ENCODE measurements around the gene XRCC3.

XRCC3 gene

DNA sequence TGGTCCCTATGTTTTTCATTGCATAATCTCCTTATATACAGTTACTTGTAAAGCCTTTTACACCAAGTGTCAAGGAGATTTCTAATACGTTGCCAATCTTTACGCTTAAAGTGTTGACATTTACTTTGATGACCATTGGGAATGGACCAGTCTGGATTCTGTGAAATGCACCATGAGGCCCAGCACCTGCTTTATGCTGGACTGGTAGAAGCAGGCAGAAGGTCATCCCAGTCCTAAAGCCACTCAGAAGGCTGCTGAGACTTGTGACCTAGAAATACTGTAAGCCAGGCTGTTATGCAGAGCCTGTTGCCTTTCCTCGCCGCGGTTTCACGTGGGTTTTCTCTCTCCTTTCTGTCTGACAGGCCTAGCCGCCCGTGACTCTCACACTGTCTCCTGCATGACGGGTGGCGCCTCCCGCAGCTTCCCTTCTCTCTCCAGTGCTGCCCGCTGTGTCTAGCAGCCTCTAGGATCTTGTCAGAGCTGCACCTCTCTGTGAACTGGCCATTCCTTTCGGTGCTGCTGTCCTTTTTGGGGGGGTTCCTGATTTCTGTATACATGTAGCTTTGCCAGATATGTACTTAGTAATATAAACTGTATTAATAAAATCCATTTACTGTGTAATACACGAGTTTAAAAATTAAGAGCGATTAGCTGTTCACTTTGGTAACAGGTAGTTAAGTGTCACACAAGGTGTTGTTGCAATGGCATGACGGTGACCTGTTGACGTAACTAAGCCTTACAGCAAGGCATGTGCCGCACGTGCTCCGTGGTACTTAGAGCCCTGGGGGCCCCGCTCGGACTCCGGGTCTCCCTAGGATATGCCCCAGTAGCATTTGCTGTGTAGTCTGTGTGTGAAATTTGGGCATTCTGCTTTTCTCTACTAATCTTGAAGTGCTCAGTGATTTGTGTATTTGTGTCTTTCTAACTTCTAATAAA lies 29.7 kb downstream of the XRCC3 start:
- no peak overlapping the region for H3K4me2 ChIP-seq (ENCODE audit: low read length)
- H3K4me3 ChIP-seq (ENCODE audit: low read depth, low read length): no peak overlapping the region
- no peaks in the 10 kb centered on the region for H3K27me3 ChIP-seq (ENCODE audit: insufficient read depth, low read length)
- no peak overlapping the region for H2BK120ac ChIP-seq (ENCODE audit: insufficient read depth, low read length, poor library complexity)
- H2AK5ac ChIP-seq (ENCODE audit: low read length): no peak overlapping the region
- H3K79me2 ChIP-seq (ENCODE audit: control insufficient read depth, insufficient read depth, low read length, poor library complexity): no peaks in the 10 kb centered on the region
- DNase-seq: peak; percentile 31 to 69
- peak overlapping the region; percentile 11 for H3K18ac ChIP-seq (ENCODE audit: low read length)
- no CpG with 5 or more reads among the region's 23 CpGs for WGBS (ENCODE audit: extremely low coverage, insufficient coverage, insufficient read length)
- H2AFZ ChIP-seq (ENCODE audit: insufficient read depth, low read length, poor library complexity): no peak overlapping the region
- H3K23ac ChIP-seq (ENCODE audit: low read length): no peak overlapping the region
- no peaks in the 10 kb centered on the region for H3K79me1 ChIP-seq (ENCODE audit: low read length)
- no peak overlapping the region for H4K12ac ChIP-seq (ENCODE audit: low read depth, low read length)
- no peak overlapping the region for H3K9ac ChIP-seq (ENCODE audit: low read length)
- H2BK12ac ChIP-seq (ENCODE audit: low read length): no peak overlapping the region
- H3K4me1 ChIP-seq (ENCODE audit: control insufficient read depth in 1 of 2, insufficient read depth in 2 of 2, low read length in 2 of 2): peaks cover 4% of the 10 kb centered on the region in 2 experiments
- no peak overlapping the region for H4K91ac ChIP-seq (ENCODE audit: low read depth, low read length)
- H3K4ac ChIP-seq (ENCODE audit: low read depth, low read length): no peak overlapping the region
- H4K8ac ChIP-seq (ENCODE audit: low read depth, low read length): no peak overlapping the region
- no peaks in the 10 kb centered on the region for H3K9me3 ChIP-seq (ENCODE audit: insufficient read depth, low read depth, low read length)
- no peak overlapping the region for H2BK5ac ChIP-seq (ENCODE audit: low read depth, low read length, poor library complexity)
- H3K27ac ChIP-seq (ENCODE audit: low read depth, low read length): no peak overlapping the region
- H3K36me3 ChIP-seq (ENCODE audit: control insufficient read depth in 1 of 2, insufficient read depth in 2 of 2, low read length in 2 of 2): peaks cover 57 to 71% of the 10 kb centered on the region in 2 experiments
- no peak overlapping the region for H3K14ac ChIP-seq (ENCODE audit: low read length)

DNA sequence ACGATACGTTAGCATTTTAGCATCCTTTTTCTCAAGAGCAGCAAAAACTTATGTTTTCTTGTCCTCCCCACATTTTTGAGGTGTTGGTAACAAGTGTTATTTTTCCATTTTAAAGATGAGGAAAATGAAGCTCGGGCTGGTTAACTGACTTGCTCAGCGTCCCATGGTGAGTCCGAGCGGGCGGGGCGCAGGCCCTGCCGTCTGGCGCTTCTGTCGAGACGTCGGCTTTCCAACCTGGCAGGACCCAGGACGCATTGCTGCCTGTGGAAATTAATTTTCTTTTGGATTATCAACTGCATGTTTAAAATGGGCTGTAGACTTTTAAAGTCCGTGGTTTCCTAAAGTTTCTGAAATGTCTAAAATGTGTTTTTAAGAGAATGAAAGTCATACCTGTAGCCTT lies 30.4 kb downstream of the XRCC3 start:
- H2BK5ac ChIP-seq (ENCODE audit: low read depth, low read length, poor library complexity): no peak overlapping the region
- no peaks in the 10 kb centered on the region for H3K79me1 ChIP-seq (ENCODE audit: low read length)
- H4K12ac ChIP-seq (ENCODE audit: low read depth, low read length): no peak overlapping the region
- no peaks in the 10 kb centered on the region for H3K27me3 ChIP-seq (ENCODE audit: insufficient read depth, low read length)
- H4K91ac ChIP-seq (ENCODE audit: low read depth, low read length): no peak overlapping the region
- no peak overlapping the region for H3K18ac ChIP-seq (ENCODE audit: low read length)
- no peaks in the 10 kb centered on the region for H3K9me3 ChIP-seq (ENCODE audit: insufficient read depth, low read depth, low read length)
- no peak overlapping the region for H3K23ac ChIP-seq (ENCODE audit: low read length)
- H3K9ac ChIP-seq (ENCODE audit: low read length): no peak overlapping the region
- H2AFZ ChIP-seq (ENCODE audit: insufficient read depth, low read length, poor library complexity): no peak overlapping the region
- DNase-seq: no peak
- H2AK5ac ChIP-seq (ENCODE audit: low read length): no peak overlapping the region
- no peaks in the 10 kb centered on the region for H3K79me2 ChIP-seq (ENCODE audit: control insufficient read depth, insufficient read depth, low read length, poor library complexity)
- H3K4me1 ChIP-seq (ENCODE audit: control insufficient read depth in 1 of 2, insufficient read depth in 2 of 2, low read length in 2 of 2): peaks cover 4% of the 10 kb centered on the region in 2 experiments
- no peak overlapping the region for H2BK12ac ChIP-seq (ENCODE audit: low read length)
- H3K36me3 ChIP-seq (ENCODE audit: control insufficient read depth in 1 of 2, insufficient read depth in 2 of 2, low read length in 2 of 2): peaks cover 56 to 71% of the 10 kb centered on the region in 2 experiments
- H3K4me2 ChIP-seq (ENCODE audit: low read length): no peak overlapping the region
- H3K4ac ChIP-seq (ENCODE audit: low read depth, low read length): no peak overlapping the region
- no peak overlapping the region for H3K14ac ChIP-seq (ENCODE audit: low read length)
- no CpG with 5 or more reads among the region's 15 CpGs for WGBS (ENCODE audit: extremely low coverage, insufficient coverage, insufficient read length)
- H2BK120ac ChIP-seq (ENCODE audit: insufficient read depth, low read length, poor library complexity): no peak overlapping the region
- H3K27ac ChIP-seq (ENCODE audit: low read depth, low read length): no peak overlapping the region
- no peak overlapping the region for H3K4me3 ChIP-seq (ENCODE audit: low read depth, low read length)
- H4K8ac ChIP-seq (ENCODE audit: low read depth, low read length): no peak overlapping the region

DNA sequence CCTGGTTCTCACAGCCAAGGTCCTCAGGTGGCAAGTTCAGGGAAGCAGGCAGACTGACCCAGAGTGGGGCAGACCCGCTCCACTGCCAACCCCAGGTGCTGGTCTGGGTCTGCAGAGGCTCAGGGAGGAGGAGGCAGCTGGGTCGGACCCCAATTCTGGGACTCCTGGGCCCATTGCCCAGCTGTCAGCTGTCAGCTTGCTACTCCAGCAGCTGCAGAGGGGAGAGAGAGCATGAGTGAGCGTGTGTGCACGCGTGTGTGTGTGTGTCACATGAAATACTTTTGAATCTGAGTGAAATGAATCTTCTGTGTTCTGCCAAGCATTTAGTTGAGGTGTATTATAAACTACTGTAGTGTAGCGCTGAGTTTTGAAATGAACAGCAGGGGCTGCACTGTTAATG lies 30.8 kb downstream of the XRCC3 start:
- Histone ChIP-seq H3K14ac (ENCODE audit: low read length) (no peak overlapping the region), H3K36me3 (ENCODE audit: control insufficient read depth in 1 of 2, insufficient read depth in 2 of 2, low read length in 2 of 2) (peaks cover 54 to 72% of the 10 kb centered on the region in 2 experiments), H2BK12ac (ENCODE audit: low read length) (no peak overlapping the region), H2BK120ac (ENCODE audit: insufficient read depth, low read length, poor library complexity) (no peak overlapping the region), H3K9ac (ENCODE audit: low read length) (peak overlapping the region; percentile 37), H3K4me2 (ENCODE audit: low read length) (no peak overlapping the region), H3K18ac (ENCODE audit: low read length) (no peak overlapping the region), H3K23ac (ENCODE audit: low read length) (no peak overlapping the region), H2AFZ (ENCODE audit: insufficient read depth, low read length, poor library complexity) (no peak overlapping the region), H2AK5ac (ENCODE audit: low read length) (no peak overlapping the region), H2BK5ac (ENCODE audit: low read depth, low read length, poor library complexity) (peak overlapping the region; percentile 18), H3K27me3 (ENCODE audit: insufficient read depth, low read length) (no peaks in the 10 kb centered on the region), H3K27ac (ENCODE audit: low read depth, low read length) (no peak overlapping the region), H3K4ac (ENCODE audit: low read depth, low read length) (no peak overlapping the region), H3K79me1 (ENCODE audit: low read length) (no peaks in the 10 kb centered on the region), H4K91ac (ENCODE audit: low read depth, low read length) (no peak overlapping the region), H3K79me2 (ENCODE audit: control insufficient read depth, insufficient read depth, low read length, poor library complexity) (no peaks in the 10 kb centered on the region), H3K9me3 (ENCODE audit: insufficient read depth, low read depth, low read length) (no peaks in the 10 kb centered on the region), H3K4me3 (ENCODE audit: low read depth, low read length) (no peak overlapping the region), H3K4me1 (ENCODE audit: control insufficient read depth in 1 of 2, insufficient read depth in 2 of 2, low read length in 2 of 2) (peaks cover 4% of the 10 kb centered on the region in 2 experiments), H4K8ac (ENCODE audit: low read depth, low read length) (no peak overlapping the region), H4K12ac (ENCODE audit: low read depth, low read length) (no peak overlapping the region)
- no CpG with 5 or more reads among the region's 6 CpGs for WGBS (ENCODE audit: extremely low coverage, insufficient coverage, insufficient read length)
- no peak for DNase-seq

DNA sequence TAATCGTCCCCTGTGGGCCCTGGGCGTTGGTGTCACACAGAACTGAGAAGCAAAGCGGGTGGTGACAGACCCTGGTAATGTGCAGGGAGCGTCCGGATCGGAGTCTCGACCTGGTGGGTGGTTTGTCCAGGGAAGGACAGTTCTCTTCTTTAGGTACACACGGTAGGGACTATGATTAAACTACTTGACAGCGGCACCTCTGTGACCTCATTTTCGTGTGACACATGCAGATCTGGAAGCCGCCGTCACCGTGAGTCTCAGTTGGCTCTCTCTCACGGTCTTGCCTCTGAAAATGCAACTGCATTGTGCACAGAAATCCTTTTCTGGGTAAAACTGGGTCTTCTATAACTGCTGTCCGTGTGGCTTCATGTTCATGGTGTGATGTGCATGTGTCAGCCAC lies 32.1 kb downstream of the XRCC3 start:
- H3K4me2 ChIP-seq (ENCODE audit: low read length): no peak overlapping the region
- no peak overlapping the region for H3K4me3 ChIP-seq (ENCODE audit: low read depth, low read length)
- DNase-seq: no peak
- no peak overlapping the region for H3K18ac ChIP-seq (ENCODE audit: low read length)
- no peak overlapping the region for H3K14ac ChIP-seq (ENCODE audit: low read length)
- no peaks in the 10 kb centered on the region for H3K9me3 ChIP-seq (ENCODE audit: insufficient read depth, low read depth, low read length)
- WGBS (ENCODE audit: extremely low coverage, insufficient coverage, insufficient read length): no CpG with 5 or more reads among the region's 15 CpGs
- H3K79me1 ChIP-seq (ENCODE audit: low read length): no peaks in the 10 kb centered on the region
- H4K8ac ChIP-seq (ENCODE audit: low read depth, low read length): no peak overlapping the region
- no peak overlapping the region for H3K23ac ChIP-seq (ENCODE audit: low read length)
- no peak overlapping the region for H4K91ac ChIP-seq (ENCODE audit: low read depth, low read length)
- no peaks in the 10 kb centered on the region for H3K79me2 ChIP-seq (ENCODE audit: control insufficient read depth, insufficient read depth, low read length, poor library complexity)
- H3K27me3 ChIP-seq (ENCODE audit: insufficient read depth, low read length): no peaks in the 10 kb centered on the region
- H2BK5ac ChIP-seq (ENCODE audit: low read depth, low read length, poor library complexity): no peak overlapping the region
- H2BK120ac ChIP-seq (ENCODE audit: insufficient read depth, low read length, poor library complexity): no peak overlapping the region
- no peak overlapping the region for H3K27ac ChIP-seq (ENCODE audit: low read depth, low read length)
- H3K36me3 ChIP-seq (ENCODE audit: control insufficient read depth in 1 of 2, insufficient read depth in 2 of 2, low read length in 2 of 2): peaks cover 57 to 73% of the 10 kb centered on the region in 2 experiments
- H4K12ac ChIP-seq (ENCODE audit: low read depth, low read length): no peak overlapping the region
- peaks cover 4% of the 10 kb centered on the region in 2 experiments for H3K4me1 ChIP-seq (ENCODE audit: control insufficient read depth in 1 of 2, insufficient read depth in 2 of 2, low read length in 2 of 2)
- H3K4ac ChIP-seq (ENCODE audit: low read depth, low read length): no peak overlapping the region
- H2AK5ac ChIP-seq (ENCODE audit: low read length): no peak overlapping the region
- no peak overlapping the region for H3K9ac ChIP-seq (ENCODE audit: low read length)
- H2AFZ ChIP-seq (ENCODE audit: insufficient read depth, low read length, poor library complexity): no peak overlapping the region
- H2BK12ac ChIP-seq (ENCODE audit: low read length): no peak overlapping the region
